ENCODE data around the gene SLCO4A1.

Gene SLCO4A1

DNA sequence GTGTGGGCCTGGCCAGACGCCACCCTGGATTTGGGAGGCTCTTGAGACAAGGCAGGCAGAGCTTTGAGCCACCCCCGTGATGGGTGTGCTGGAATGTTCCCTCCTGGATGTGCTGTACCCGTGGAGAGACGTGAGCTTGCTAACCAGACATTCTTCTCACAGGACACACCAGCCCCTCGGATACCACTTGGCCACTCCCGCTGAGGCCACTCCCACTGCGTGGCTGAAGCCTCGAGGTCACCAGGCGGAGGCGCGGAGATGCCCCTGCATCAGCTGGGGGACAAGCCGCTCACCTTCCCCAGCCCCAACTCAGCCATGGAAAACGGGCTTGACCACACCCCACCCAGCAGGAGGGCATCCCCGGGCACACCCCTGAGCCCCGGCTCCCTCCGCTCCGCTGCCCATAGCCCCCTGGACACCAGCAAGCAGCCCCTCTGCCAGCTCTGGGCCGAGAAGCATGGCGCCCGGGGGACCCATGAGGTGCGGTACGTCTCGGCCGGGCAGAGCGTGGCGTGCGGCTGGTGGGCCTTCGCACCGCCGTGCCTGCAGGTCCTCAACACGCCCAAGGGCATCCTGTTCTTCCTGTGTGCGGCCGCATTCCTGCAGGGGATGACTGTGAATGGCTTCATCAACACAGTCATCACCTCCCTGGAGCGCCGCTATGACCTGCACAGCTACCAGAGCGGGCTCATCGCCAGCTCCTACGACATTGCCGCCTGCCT, 14.1 kb downstream of the SLCO4A1 start:
- no peak for ATAC-seq
- no peak for TF ChIP-seq TCF4 (CRISPR knock-in tag; IDR thresholded peaks at IDR 0.05; ENCODE audit: borderline replicate concordance)
- TF ChIP-seq PPARA (CRISPR knock-in tag; IDR thresholded peaks at IDR 0.05; ENCODE audit: borderline replicate concordance) = no peak
- TF ChIP-seq RARB (CRISPR knock-in tag; IDR thresholded peaks at IDR 0.05) = no peak
- TF ChIP-seq CSDC2 (CRISPR knock-in tag; IDR thresholded peaks at IDR 0.05) = no peak
- TF ChIP-seq ARNTL (CRISPR knock-in tag; IDR thresholded peaks at IDR 0.05; ENCODE audit: borderline replicate concordance, low read depth) = no peak
- TF ChIP-seq TSHZ2 (CRISPR knock-in tag; IDR thresholded peaks at IDR 0.05) = no peak
- TF ChIP-seq BACH2 (CRISPR knock-in tag; IDR thresholded peaks at IDR 0.05; ENCODE audit: borderline replicate concordance) = no peak
- no peak for TF ChIP-seq OSR1 (CRISPR knock-in tag; IDR thresholded peaks at IDR 0.05)
- no peak for TF ChIP-seq CREB5 (CRISPR knock-in tag; IDR thresholded peaks at IDR 0.05; ENCODE audit: low read depth)
- no peak for TF ChIP-seq SNAI2 (CRISPR knock-in tag; IDR thresholded peaks at IDR 0.05)
- no peak for TF ChIP-seq GLIS3 (CRISPR knock-in tag; IDR thresholded peaks at IDR 0.05)
- no peak for TF ChIP-seq ZC3H10 (CRISPR knock-in tag; IDR thresholded peaks at IDR 0.05)
- TF ChIP-seq ISL1 (CRISPR knock-in tag; IDR thresholded peaks at IDR 0.05) = no peak
- TF ChIP-seq, protein P1, sequence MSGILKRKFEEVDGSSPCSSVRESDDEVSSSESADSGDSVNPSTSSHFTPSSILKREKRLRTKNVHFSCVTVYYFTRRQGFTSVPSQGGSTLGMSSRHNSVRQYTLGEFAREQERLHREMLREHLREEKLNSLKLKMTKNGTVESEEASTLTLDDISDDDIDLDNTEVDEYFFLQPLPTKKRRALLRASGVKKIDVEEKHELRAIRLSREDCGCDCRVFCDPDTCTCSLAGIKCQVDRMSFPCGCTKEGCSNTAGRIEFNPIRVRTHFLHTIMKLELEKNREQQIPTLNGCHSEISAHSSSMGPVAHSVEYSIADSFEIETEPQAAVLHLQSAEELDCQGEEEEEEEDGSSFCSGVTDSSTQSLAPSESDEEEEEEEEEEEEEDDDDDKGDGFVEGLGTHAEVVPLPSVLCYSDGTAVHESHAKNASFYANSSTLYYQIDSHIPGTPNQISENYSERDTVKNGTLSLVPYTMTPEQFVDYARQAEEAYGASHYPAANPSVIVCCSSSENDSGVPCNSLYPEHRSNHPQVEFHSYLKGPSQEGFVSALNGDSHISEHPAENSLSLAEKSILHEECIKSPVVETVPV (CRISPR knock-in tag; IDR thresholded peaks at IDR 0.05) = no peak
- TF ChIP-seq POU6F1 (CRISPR knock-in tag; IDR thresholded peaks at IDR 0.05; ENCODE audit: borderline replicate concordance, low read depth) = no peak

- ATAC-seq = no peak
- no peak for TF ChIP-seq ZFP30 (CRISPR knock-in tag; IDR thresholded peaks at IDR 0.05)
- no peak for TF ChIP-seq RARB (CRISPR knock-in tag; IDR thresholded peaks at IDR 0.05)
- no peak for TF ChIP-seq ZC3H10 (CRISPR knock-in tag; IDR thresholded peaks at IDR 0.05)
- no peak for TF ChIP-seq ZNF8 (CRISPR knock-in tag; IDR thresholded peaks at IDR 0.05)
- TF ChIP-seq ZNF70 (CRISPR knock-in tag; IDR thresholded peaks at IDR 0.05) = no peak
- TF ChIP-seq ARNTL (CRISPR knock-in tag; IDR thresholded peaks at IDR 0.05; ENCODE audit: borderline replicate concordance, low read depth) = no peak
- TF ChIP-seq PPARA (CRISPR knock-in tag; IDR thresholded peaks at IDR 0.05; ENCODE audit: borderline replicate concordance) = no peak
- no peak for TF ChIP-seq ZFP3 (CRISPR knock-in tag; IDR thresholded peaks at IDR 0.05)
Observed at GRCh38 chr20:62656919-62657588, 14.8 kb downstream of the SLCO4A1 start.

DNA sequence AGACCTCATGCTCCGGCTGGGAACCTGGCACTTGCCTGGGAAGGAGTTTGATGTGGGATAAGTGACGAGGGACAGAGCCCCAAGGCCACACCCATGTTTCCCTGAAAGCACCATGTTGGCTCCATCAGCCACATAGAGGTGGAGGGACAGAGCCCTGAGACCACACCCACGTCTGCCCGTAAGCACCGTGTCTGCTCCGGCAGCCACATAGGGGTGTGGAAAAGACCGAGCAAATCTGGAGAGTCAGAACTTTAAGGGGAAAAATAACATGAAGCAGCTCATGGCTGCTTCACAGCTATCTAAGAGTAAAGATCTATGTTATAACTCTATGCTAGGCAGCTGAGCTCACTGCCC, 15.3 kb downstream of the SLCO4A1 start:
- ATAC-seq = no peak
- TF ChIP-seq PPARA (CRISPR knock-in tag; IDR thresholded peaks at IDR 0.05; ENCODE audit: borderline replicate concordance) (no peak), ZC3H10 (CRISPR knock-in tag; IDR thresholded peaks at IDR 0.05) (no peak), PATZ1 (CRISPR knock-in tag; IDR thresholded peaks at IDR 0.05; ENCODE audit: borderline replicate concordance) (no peak), TSHZ2 (CRISPR knock-in tag; IDR thresholded peaks at IDR 0.05) (no peak), CREB5 (CRISPR knock-in tag; IDR thresholded peaks at IDR 0.05; ENCODE audit: low read depth) (no peak), TCF4 (CRISPR knock-in tag; IDR thresholded peaks at IDR 0.05; ENCODE audit: borderline replicate concordance) (no peak), ZNF70 (CRISPR knock-in tag; IDR thresholded peaks at IDR 0.05) (no peak), ARNTL (CRISPR knock-in tag; IDR thresholded peaks at IDR 0.05; ENCODE audit: borderline replicate concordance, low read depth) (no peak)
- TF ChIP-seq, protein P1 (CRISPR knock-in tag; IDR thresholded peaks at IDR 0.05) = no peak
